ENCODE data around the gene TMEM108.

TMEM108 gene

DNA sequence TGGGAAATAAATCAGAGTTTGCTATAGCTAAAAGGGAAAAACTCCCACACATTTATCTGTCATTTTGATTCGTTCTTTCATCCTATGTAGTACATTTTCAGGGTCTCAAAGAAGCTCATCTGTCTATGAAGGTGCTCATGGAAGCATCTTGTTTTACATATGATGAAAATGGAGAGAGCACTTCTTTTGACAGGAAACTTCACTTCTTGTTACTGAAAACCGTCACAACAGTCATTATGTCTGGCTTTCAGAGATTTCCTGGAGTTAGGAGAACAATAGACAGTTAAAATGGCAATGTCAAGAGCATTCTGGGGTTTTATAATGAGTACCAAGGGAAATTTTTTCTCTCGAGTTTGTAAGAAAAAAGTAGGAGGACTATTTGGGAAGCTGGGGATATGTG is 83.3 kb downstream of the TMEM108 start:
- DNase-seq, result no peak

DNA sequence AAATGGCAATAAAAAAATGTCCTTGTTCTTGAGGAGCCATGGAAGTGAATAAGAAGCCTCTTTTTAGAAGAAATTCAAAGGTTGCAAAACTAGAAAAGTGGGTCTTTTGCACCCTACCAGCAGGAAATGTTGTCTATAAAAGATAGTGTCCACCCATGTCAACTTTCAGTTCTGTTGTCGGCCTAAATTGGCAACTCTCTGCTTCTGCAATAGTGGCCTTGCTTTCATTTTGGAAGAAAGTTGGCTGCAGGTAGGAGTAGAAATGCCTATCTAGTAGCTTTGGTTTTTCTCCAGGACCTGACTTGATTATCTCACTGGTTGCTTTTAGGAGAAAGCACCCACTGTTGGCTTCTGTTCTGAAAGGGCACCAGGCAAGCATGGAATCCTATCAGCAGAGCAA is 85.4 kb downstream of the TMEM108 start:
- no peak for DNase-seq

DNA sequence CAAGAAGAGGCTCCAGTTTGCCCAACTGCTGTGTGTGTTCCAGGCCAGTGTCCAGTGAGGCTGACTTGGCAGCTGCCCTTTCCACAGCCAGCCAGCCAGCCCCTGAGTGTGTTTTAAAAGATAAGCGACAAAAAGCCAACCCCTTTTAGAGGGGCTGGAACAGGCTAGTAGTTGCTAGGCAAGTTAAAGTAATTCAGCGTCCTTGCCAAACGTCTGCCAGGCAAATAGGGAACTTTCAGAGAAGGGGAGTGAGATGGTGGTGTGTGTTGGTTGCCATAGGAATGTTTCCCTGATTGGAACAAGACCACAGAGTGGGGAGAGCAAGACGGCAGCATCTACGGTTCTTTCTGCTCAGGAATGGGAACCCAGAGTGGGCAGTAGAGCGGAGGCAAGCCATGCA is 86.3 kb downstream of the TMEM108 start:
- no peak for DNase-seq

DNA sequence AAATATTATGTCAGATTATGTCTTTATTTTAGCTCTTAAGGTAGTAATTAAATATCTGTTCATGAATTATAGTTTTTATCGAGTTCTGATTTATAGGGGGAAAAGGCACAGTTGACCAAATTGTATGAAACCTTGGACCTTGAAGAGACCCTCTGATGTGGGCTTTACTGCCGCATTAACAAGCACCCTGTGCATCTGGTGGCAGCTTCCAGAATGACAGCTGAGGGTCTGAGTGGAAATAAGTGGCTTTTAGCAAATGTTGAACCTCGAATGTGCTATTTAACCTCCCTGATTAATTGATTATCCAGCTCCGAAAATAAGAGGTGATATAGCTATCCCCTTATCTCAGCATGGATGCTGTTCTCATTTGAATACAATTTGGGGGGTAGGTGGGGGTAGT is 87.0 kb downstream of the TMEM108 start:
- DNase-seq, result no peak

DNA sequence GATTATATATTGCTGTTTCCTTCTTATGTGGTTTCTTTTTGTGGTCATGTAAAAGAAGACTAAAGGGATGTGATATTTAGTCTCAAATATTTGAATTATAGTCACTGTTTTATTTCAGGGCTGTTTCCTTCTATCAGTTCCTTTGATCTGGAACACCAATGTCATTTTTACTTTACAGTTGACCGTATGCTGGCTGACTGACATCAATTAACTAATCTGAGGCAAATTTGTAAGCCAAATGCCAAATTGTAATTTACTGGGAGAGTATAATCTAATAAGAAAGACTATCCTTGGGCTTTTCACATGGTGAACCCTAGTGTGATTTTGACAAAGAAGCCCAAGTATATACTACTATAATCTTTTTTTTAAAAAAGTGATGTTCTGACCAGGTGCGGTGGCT is 87.6 kb downstream of the TMEM108 start:
- no peak for DNase-seq

DNA sequence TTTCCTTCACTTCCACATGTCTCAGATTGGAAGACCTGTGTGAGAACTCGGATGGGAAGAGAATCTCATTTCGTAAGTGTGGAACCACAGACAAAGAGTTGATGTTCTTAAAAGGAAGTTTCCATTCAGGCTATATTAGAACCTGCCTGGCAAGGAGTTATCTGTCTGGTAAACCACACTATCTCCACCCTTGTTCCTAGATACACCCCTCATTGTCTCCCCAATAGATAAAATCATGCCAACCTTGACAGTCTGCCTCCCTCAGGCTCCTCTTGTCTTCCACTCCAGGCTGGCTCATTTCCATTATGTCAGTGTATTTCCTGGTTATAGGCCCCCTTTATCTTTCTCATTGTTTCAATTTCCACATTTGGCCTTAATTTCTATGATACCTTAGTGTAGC is 89.2 kb downstream of the TMEM108 start:
- no peak for DNase-seq

DNA sequence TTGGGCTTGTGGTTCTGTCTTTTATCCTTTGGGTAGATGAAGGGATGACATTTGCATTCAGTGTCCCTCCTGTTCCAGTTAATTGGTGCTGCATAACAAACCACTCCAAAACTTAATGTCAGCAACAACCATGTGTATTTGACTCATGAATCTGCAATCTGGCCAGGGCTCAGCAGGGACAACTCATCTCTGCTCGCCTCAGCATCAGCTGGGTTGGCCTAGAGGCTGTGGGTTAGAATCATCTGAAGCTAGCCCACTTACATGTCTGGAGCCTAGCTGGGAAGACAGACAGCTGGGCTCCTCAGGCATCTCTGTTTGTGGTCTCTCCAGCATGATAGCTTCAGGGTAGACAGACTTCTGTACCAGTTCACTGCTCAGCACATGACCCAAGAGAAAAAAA is 92.0 kb downstream of the TMEM108 start:
- no peak for DNase-seq

DNA sequence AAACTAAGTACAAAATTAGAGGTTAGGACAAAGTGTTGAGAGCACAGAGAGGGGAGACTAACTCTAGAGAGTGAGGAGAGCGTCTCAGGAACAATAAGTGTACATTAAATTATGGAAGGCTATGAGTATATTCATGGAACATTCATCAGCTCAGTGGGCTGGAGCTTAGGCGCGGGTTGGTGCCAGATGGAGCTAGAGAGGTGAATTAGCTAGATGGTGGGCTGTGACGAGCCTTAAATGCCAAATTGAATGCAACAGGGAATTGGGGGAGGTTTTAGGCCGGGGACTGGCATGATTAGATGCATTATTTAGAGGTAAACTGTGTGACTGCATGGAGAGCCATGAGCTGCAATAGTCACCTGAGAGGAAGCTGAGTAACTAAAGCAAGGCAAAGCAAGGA is 97.1 kb downstream of the TMEM108 start:
- no peak for DNase-seq

DNA sequence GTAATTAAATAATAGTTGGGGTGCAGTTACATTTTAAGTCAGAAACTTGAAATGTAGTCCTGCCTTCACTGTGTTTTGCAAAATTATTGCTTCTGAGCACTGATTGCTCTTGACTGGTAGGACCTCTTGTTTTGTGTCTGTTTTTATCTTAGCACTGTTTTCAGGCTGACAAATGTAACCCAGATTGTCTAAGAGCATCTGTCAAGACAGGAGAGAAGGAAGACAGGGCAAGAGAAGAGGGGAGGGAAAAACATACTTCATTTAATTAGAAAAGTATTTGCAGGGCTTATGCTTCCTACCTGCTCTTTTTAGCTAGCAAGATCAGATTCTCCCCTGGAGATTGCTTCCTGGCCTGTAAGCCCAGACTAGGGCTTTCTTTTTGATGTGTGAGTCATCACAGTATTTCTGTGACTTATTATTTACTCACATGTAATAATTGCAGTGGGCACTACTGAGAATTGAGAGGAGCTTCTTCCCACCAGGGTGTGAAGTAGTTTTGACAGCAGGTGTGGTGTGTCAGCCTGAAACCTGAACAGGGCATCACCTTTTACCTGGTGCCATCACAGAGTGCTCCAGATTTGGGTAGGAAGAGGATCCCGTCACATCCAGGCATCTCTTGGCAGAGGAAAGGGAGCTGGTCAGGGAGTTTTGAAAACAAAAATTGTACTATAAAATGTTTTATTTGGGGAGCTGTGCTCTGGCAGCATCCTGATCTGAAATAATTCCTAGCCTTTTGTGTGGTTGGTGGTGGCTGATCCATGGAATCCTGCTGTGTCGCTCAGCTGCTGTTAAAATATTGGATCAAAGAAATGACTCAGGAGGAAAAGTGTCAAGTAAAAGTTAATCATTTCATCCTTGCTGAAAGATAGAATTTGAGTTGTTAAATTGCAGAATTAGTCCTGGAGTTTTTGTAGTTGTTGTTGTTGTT is 98.2 kb downstream of the TMEM108 start:
- no peak for DNase-seq

DNA sequence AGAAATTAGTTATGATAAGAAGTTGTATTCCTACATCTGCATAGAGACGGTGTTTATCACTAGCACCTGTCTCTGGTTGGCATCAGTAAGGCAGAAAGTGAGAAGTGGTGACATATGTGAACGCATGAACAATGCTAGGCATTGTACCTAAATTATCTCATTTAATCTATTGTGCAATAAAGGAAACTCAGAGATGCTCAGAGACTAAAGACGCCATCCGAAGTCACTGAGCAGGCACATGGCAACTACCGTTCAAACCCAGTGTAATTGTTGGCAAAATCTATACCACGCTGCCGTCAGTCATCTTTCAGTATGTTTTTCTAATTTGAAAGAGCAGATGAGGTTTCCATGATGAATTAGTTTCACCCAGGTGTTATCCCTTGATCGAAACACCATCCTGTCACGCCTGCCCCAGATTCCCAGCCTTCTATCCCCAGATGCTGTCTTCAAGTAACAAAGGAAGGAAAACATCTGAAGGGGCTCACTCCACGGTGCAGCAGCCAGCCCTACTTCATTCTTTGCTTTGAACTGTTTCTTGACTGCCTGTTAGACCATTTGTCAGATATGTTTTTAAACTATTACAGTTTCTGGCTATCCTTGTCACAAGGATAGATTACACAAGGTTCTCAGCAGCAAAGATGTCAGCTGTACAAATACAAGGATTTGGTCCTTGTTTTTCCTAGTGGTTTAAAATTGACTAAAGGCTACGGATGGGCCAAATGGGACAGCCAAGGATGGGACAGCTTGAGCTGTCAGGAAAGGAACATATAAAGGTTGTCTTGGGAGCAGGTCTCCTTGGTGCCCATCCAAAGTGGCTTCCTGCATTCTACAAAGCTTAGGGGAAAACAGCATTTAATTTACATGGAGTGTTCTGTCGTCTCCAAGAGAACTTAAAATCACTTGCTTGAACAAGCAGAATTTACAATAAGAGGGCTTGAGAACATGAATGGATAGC is 99.1 kb downstream of the TMEM108 start:
- DNase-seq, result no peak

DNA sequence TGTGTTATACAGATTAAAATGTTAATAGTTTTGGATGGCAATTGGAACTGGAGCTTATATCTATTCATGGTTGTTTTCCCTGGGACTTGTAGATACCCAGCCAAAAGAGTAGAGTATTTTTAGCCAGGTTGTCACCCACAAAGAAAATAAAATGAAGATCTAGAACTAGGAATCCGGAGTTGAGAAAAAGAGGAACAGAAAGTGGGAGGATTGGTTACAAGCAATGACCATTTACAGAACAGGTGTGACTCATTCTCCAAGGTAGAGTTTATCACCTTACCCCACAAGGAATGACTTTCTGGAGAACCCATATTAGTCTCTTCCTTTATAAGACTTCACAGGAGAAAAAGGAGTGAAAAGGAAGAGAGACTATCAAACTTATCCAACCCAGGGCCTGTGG is 99.8 kb downstream of the TMEM108 start:
- no peak for DNase-seq

DNA sequence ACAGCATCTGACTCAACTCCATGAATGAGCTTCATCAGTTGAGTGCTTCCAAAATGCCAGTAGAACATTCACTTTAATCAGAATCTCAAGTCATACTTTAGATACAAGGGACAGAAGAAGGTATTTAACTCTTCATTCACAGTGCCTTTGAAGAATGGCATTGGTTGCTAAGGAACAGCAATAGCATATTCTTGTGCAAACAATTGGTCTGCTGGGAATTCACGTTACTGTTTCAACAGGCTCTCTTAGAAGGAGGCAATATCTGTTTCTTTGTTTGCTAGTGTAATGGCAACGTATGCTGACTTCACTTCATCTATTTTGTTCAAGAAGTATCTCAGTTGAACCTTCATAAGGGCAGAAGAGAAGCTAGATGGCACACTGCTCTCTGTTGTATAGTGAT is 113.9 kb downstream of the TMEM108 start:
- no peak for DNase-seq

DNA sequence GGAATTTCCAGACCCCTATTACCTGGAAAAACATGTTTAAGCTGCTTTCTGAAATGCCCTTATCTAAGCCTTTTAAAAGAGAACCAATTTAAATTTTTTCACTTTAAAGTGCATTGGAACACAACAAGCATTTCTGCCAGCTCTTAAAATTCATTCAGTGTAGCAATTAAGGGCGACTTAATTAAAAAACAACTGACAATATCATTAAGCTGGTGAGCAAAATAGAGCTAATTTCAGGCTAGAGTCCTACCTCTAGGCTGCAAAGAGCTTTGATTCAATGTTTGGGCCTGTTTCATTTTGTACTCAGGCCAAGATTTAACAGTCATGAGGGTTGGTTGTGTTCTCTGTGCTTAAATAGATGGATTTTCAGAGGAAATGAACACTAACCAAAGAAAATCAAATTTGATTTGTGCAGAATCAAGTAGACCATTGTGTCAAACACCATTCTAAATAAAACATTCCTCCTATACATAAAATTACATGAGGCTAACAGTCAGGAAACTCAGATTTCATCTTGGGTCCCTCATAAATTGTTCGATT is 114.6 kb downstream of the TMEM108 start:
- DNase-seq, result no peak

DNA sequence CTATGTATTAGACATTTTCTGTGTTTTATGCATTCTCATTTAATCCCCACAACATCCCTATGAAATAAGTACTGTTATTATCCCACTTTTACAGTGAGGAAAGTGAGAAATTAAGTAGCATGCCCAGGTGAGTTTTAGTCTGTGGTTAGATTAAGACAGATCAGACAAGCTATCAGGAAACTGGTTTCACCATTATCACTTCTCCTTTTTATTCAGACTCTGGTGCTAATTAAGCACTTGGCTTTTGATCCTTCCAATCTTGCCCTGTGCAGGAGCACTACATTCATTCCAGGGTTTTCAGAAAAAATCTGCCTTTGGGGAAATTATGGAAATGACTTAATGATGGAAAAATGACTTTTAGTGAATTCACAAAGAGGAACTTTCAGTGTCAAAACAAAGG is 115.2 kb downstream of the TMEM108 start:
- no peak for DNase-seq

DNA sequence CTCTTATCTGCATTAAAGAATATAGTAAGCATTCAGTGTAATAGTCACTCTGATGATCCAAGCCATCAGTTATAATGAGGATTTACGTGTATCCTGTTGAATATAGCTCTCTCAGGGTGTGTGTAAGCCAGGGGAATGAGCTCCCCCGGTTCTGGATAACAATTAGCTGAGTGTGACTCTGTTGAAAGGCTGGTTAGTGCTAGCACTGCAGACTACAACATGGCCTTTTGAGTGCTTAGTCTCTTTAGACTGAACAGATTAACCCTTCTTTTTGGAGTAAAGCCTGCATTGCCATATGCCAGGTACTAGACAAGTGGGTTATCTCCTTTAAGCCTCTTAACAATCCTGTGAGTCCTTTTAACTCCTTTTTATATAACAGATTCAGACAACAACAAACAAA is 119.5 kb downstream of the TMEM108 start:
- DNase-seq, result no peak

DNA sequence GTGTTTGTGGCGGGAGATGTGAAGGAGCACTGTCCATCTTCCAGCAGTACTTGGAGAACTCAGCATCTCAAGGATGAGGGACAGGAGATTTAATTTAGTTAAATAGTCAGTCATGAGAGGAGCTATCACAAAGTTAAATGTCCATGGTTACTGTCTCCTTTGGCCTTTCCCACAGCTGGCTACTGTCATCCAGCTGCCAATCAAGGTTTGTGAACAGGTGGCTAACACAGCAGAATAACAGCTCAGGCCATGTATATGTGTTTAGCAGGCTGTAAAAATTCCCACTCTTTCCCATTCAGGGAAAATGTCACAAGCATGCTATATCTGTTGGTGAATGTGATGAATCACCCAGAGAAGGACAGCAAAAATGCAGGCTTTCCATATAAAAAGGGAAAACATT is 120.5 kb downstream of the TMEM108 start:
- no peak for DNase-seq

DNA sequence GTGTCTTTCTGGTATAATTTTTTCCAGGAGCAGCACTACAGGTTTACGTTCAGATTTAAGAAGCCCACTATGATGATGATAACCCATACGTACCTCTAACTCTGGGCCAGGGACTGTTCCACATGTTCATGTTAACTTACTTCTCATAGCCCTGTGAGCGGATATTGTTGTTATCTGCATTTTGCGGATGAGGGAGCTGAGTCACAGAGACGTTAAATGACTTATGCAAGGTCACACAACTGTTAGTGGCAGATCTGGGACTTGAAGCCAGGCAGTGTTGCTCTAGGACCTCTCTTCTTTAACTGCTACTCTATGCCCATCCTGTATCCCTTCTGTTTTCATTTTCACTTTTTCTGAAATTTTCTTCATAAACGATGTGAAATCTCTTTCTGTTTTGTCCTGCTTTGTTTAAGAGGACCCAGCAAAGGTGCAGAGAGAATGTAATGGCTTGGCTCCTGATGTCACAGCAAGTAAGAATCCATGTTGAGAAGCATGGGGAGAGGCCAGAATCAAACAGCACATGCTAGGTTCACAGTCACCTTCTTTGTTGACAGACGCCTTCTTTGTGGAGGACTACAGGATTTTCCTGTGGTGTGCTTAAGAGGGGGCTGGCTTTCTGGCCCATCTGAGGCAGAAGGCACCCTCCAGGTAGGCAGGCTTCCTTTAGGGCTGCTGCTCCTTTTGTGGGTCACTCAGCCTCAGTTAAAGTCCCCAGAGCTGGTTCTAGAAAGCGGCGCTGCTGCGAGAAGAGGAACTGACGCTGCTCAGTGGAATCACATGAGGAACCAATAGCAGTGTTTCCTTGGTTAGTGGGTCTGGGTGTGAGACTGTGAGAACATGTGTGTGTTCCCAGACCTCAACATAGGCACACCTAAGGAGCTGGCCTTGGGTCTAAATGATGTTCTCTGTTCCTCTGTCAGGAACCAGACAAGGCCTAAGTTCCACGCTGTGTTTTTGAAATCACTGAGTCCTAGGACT is 121.6 kb downstream of the TMEM108 start:
- DNase-seq, result no peak

DNA sequence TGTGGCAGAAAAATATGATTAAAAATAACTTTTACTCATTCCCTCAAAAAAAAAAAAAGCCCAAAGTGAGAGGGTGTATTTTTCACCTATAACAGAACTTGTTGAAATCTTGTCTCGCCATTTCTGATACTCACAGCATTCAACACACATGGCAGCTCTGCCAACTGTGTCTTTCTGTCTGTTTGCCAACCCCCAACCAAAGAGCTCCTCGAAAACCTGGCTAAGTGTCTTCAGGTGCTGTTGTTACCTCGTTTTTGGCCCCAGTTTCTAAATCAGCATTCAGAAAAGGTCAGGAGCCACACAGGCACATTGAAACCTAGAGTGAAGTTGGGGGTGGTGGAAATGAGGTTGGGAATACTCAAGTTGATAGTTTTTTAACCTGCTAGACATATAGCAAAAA is 123.5 kb downstream of the TMEM108 start:
- DNase-seq, result no peak

DNA sequence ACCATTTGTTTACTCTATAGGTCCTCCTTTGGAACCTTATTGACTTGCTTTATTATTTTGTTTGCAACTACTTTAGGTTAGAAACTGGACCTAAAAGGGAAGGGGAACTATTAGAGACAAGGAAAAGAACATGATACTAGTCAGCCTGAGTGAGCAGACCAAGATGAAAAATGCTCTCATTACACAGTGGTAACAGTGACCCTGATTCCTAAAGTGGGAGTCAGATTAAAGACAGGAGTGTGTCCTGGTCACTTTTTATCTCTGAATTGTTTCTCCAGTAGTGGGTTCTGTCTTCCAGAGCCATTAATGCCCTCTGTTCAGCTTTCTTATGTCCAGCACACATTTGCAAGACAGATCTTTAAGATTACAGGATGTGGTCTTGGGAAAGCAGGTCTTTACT is 124.1 kb downstream of the TMEM108 start:
- DNase-seq, result no peak

DNA sequence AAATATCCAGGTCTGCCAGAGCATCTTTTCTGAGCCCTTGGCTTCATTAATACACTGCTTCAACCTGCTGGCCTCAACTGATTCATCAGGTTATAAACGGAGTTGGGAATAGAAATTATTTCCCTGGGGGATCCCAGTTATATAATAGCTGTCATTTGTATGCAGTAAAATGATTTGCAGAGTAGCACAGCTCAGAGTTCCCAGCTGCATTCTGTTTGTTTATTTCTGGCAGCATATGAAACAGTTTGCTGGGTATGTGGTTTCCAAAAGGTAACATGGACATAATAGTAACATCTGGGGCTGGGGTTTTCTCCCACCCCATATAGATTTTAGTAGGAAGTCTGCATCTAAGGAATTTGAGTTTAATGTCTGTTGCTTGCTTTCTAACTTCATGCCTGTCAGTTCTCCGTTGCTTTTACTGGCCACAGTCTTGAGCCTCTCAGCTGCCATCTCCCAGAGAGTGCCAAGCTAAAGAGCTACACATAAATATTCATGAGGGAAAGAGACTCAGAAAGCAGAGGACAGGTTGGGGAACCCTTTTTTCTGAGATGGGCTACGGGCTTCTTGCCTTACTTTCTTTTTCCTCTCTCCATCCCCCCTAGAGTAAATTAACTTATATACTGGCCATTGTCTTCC is 124.6 kb downstream of the TMEM108 start:
- no peak for DNase-seq

DNA sequence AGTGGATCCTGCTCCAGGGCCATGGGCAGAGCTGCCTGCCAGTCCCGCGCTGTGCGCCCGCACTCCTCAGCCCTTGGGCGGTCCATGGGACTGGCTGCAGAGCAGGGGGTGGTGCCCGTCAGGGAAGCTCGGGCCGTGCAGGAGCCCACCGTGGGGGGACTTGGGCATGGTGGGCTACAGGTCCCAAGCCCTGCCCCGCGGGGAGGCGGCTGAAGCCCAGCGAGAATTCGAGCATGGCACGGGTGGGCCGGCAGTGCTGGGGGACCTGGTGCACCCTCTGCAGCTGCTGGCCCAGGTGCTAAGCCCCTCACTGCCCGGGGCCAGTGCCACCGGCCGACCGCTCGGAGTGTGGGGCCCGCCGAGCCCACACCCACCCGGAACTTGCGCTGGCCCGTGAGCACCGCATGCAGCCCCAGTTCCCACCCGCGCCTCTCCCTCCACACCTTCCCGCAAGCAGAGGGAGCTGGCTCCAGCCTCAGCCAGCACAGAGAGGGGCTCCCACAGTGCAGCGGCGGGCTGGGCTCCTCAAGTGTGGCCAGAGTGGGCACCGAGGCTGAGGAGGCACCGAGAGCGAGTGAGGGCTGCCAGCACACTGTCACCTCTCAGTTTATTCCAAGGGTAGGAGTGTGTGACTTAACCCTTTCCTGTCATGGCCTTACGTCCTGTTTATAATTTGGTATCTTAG is 129.3 kb downstream of the TMEM108 start:
- no peak for DNase-seq

Measured in T-helper 2 cell (primary cell).